GM23248 (cell line): Measurements from ENCODE around the gene PEX14. TPM values are rescaled to one million over a fixed set of nuclear protein-coding genes. Genes with fewer than 3 reads are reported as not detected.
A peak's percentile ranks its signal among the peaks of the same experiment; 100 is the strongest.

Source experiments
- DNase-seq: peaks from one replicate; pipeline ENCODE4 v3.0.0-alpha.2; 2015
- H2AFZ ChIP-seq: fragments of 200-600 bp; sonication (generic); 2 replicates; pipeline ENCODE4 v1.6.1; 2016; ENCODE audit warnings: antibody characterized with exemption
- H3F3A ChIP-seq: fragments of 200-600 bp; sonication (generic); 2 replicates; pipeline ENCODE4 v1.6.1; 2016; ENCODE audit warnings: mild to moderate bottlenecking, antibody characterized with exemption, mixed run types; ENCODE audit not compliant: insufficient read depth
- H3K27ac ChIP-seq: fragments of 200-600 bp; sonication (generic); 2 replicates; pipeline ENCODE4 v1.5.1; 2016; ENCODE audit warnings: mild to moderate bottlenecking
- H3K27me3 ChIP-seq: fragments of 200-600 bp; sonication (generic); replicated peaks from 2 replicates; pipeline ENCODE4 v1.6.1; 2016; ENCODE audit warnings: mild to moderate bottlenecking; ENCODE audit not compliant: insufficient read depth
- H3K36me3 ChIP-seq: fragments of 200-600 bp; sonication (generic); 2 replicates; pipeline ENCODE4 v1.6.1; 2016; ENCODE audit warnings: low read depth, mild to moderate bottlenecking
- H3K4me1 ChIP-seq: fragments of 200-600 bp; sonication (generic); 2 replicates; pipeline ENCODE4 v1.6.1; 2016; ENCODE audit warnings: mild to moderate bottlenecking; ENCODE audit not compliant: insufficient read depth
- H3K4me2 ChIP-seq: fragments of 200-600 bp; sonication (generic); one replicate; pipeline ENCODE4 v1.6.1; 2016; ENCODE audit warnings: mild to moderate bottlenecking; ENCODE audit not compliant: unreplicated experiment
- H3K4me3 ChIP-seq: fragments of 200-600 bp; sonication (generic); 2 replicates; pipeline ENCODE4 v1.5.1; 2016; ENCODE audit warnings: mild to moderate bottlenecking
- H3K79me2 ChIP-seq: fragments of 200-600 bp; sonication (generic); 2 replicates; pipeline ENCODE4 v1.6.1; 2016; ENCODE audit warnings: mild to moderate bottlenecking; ENCODE audit not compliant: insufficient read depth
- H3K9ac ChIP-seq: fragments of 200-600 bp; sonication (generic); 2 replicates; pipeline ENCODE4 v1.6.1; 2016; ENCODE audit warnings: mild to moderate bottlenecking
- H3K9me2 ChIP-seq: fragments of 200-600 bp; sonication (generic); 2 replicates; pipeline ENCODE4 v1.6.1; 2016; ENCODE audit warnings: mixed run types, mild to moderate bottlenecking, moderate library complexity; ENCODE audit not compliant: insufficient read depth
- H3K9me3 ChIP-seq: fragments of 200-600 bp; sonication (generic); one replicate; pipeline ENCODE4 v1.6.1; 2017; ENCODE audit warnings: low read depth
- H4K20me1 ChIP-seq: fragments of 200-600 bp; sonication (generic); 2 replicates; pipeline ENCODE4 v1.6.0; 2016; ENCODE audit not compliant: insufficient read depth
- EZH2 ChIP-seq: fragments of 200-600 bp; sonication (generic); IDR thresholded peaks from 2 replicates; pipeline ENCODE4 v1.6.1; 2018; ENCODE audit warnings: antibody characterized with exemption, mild to moderate bottlenecking; ENCODE audit not compliant: insufficient read depth, poor library complexity, severe bottlenecking
- EZH2phosphoT487 ChIP-seq: fragments of 200-600 bp; sonication (generic); IDR thresholded peaks from 2 replicates; pipeline ENCODE4 v1.6.1; 2018; ENCODE audit warnings: antibody characterized with exemption, moderate library complexity, mild to moderate bottlenecking, low read depth; ENCODE audit not compliant: insufficient read depth
- WGBS, 2 experiments: methylation state at CpG; one replicate each; pipeline ENCODE4 v1.1.6; 2015 to 2017; ENCODE audit warnings: low lambda C conversion rate in 2 of 2, low coverage in 1 of 2; ENCODE audit errors: missing lambda C conversion rate in 2 of 2; 5-methylcytosine and 5-hydroxymethylcytosine counted together
- in situ Hi-C: fragments of 300-500 bp; cut with MboI; formaldehyde crosslinking; loops from 2 replicates; pipeline ENCODE4 v1.15.0; 2020
- polyA plus RNA-seq: library from polyadenylated mRNA; unstranded; fragments of >200 nt; fragmentation: Nextera tagmentation; extraction: Ambion mirVana; gene quantifications from 2 replicates; pipeline ENCODE4 v1.2.1, GENCODE V29; 2016
- total RNA-seq: library from RNA; depleted of rRNA; stranded (reverse); fragments of >200 nt; shearing (Covaris generic); gene quantifications from 2 replicates; pipeline ENCODE4 v1.2.3, GENCODE V29; 2014

Gene PEX14
- total and polyA plus RNA-seq, 2 experiments from 2014 or later = 13.9 to 20.1 TPM

GRCh38 chr1:10507111-10507879 is 32.5 kb downstream of the PEX14 start:
- H3K79me2 ChIP-seq = peaks cover 77% of the 10 kb centered on the region

GRCh38 chr1:10508511-10508951 is 33.8 kb downstream of the PEX14 start:
- Histone ChIP-seq H4K20me1 (no peaks in the 10 kb centered on the region), H3F3A (peaks cover 38% of the 10 kb centered on the region), H3K79me2 (peaks cover 82% of the 10 kb centered on the region), H3K4me1 (peaks cover 32% of the 10 kb centered on the region), H3K9ac (no peak overlapping the region), H3K9me2 (no peaks in the 10 kb centered on the region), H3K4me2 (no peak overlapping the region), H3K27ac (no peak overlapping the region), H2AFZ (no peak overlapping the region), H3K4me3 (no peak overlapping the region), H3K27me3 (no peaks in the 10 kb centered on the region), H3K36me3 (no peaks in the 10 kb centered on the region), H3K9me3 (no peaks in the 10 kb centered on the region)
- 90 to 97% methylated on average over 3 of the region's 3 CpGs for WGBS, 2 experiments
- in situ Hi-C loops = no loop called here
- DNase-seq = no peak
- no peak for TF ChIP-seq EZH2
- TF ChIP-seq EZH2phosphoT487 = no peak

More at GRCh38 chr1:10507111-10507879, 32.5 kb downstream of the PEX14 start:
- WGBS, 2 experiments = 68 to 71% methylated on average over 17 of the region's 17 CpGs
- Histone ChIP-seq H3K9me3 (no peaks in the 10 kb centered on the region), H3K27me3 (no peaks in the 10 kb centered on the region), H3K9ac (no peak overlapping the region), H3K27ac (no peak overlapping the region), H2AFZ (no peak overlapping the region), H3K4me3 (no peak overlapping the region), H3K4me2 (no peak overlapping the region), H3K9me2 (no peaks in the 10 kb centered on the region), H3K4me1 (peaks cover 29% of the 10 kb centered on the region), H4K20me1 (no peaks in the 10 kb centered on the region; the same call in 1 of the 2 replicates), H3F3A (peaks cover 25% of the 10 kb centered on the region), H3K36me3 (no peaks in the 10 kb centered on the region)
- TF ChIP-seq EZH2 (no peak), EZH2phosphoT487 (no peak)
- in situ Hi-C loops = no loop called here
- peak; percentile 87 for DNase-seq

GRCh38 chr1:10509809-10510509 is 35.2 kb downstream of the PEX14 start:
- Histone ChIP-seq H3K4me3 (peak overlapping the region; percentile 63), H4K20me1 (no peaks in the 10 kb centered on the region)
- in situ Hi-C loops = no loop called here

More at GRCh38 chr1:10509809-10510509, 35.2 kb downstream of the PEX14 start:
- Histone ChIP-seq H3K4me2 (peak overlapping the region; percentile 87), H3K36me3 (no peaks in the 10 kb centered on the region), H3K4me1 (peaks cover 32% of the 10 kb centered on the region), H3K9ac (peak overlapping the region; percentile 27; the same call in 1 of the 2 replicates), H3K9me3 (no peaks in the 10 kb centered on the region), H2AFZ (no peak overlapping the region), H3K27me3 (no peaks in the 10 kb centered on the region), H3K79me2 (peaks cover 85% of the 10 kb centered on the region), H3F3A (peaks cover 40% of the 10 kb centered on the region), H3K9me2 (no peaks in the 10 kb centered on the region), H3K27ac (peak overlapping the region; percentile 92)
- 77 to 78% methylated on average over 6 of the region's 6 CpGs for WGBS, 2 experiments
- TF ChIP-seq EZH2 (no peak), EZH2phosphoT487 (no peak)
- no peak for DNase-seq
